Common myeloid progenitor, CD34-positive (primary cell): Measurements from ENCODE around the gene PDGFA.
A peak's percentile ranks its signal among the peaks of the same experiment; 100 is the strongest.

Source experiments
- CTCF ChIA-PET: fragments of 350-600 bp; sonication (Branson Sonifier 250); formaldehyde crosslinking; loops from one replicate; lab custom pipeline; 2021; ENCODE audit warnings: antibody characterized with exemption; lab: Charles Lee
- POLR2A ChIA-PET: fragments of 350-600 bp; sonication (Branson Sonifier 250); formaldehyde crosslinking; loops from one replicate; lab custom pipeline; 2021; ENCODE audit warnings: antibody characterized with exemption; lab: Charles Lee
- DNase-seq, 3 donors: peaks; one replicate each; pipeline versions ENCODE4 v3.0.0 to v3.0.0-alpha.2; 2013
- H3K27ac ChIP-seq, 2 experiments: 1 replicate in 1 of 2; 2 replicates in 1 of 2; pipeline ENCODE4 v1.7.0; 2013; ENCODE audit warnings: inconsistent platforms in 2 of 2, low read length in 2 of 2, mild to moderate bottlenecking in 2 of 2, low read depth in 1 of 2, moderate library complexity in 1 of 2; ENCODE audit not compliant: severe bottlenecking in 2 of 2, insufficient read depth in 1 of 2, poor library complexity in 1 of 2
- H3K27me3 ChIP-seq, 5 experiments: replicated peaks in 2 of 5; 1 replicate in 3 of 5; 2 replicates in 2 of 5; pipeline versions ENCODE4 v1.6.1 to v1.7.0; 2013; ENCODE audit warnings: low read length in 4 of 5, mild to moderate bottlenecking in 2 of 5, moderate library complexity in 2 of 5, inconsistent platforms in 1 of 5; ENCODE audit not compliant: insufficient read depth in 5 of 5, control insufficient read depth in 4 of 5
- H3K36me3 ChIP-seq, 4 experiments: 1 replicate in 2 of 4; 2 replicates in 2 of 4; pipeline versions ENCODE4 v1.6.1 to v1.7.0; 2013; ENCODE audit warnings: low read length in 3 of 4, control low read depth in 1 of 4, mild to moderate bottlenecking in 1 of 4; ENCODE audit not compliant: control insufficient read depth in 4 of 4, insufficient read depth in 4 of 4
- H3K4me1 ChIP-seq, 4 experiments: 1 replicate in 3 of 4; 2 replicates in 1 of 4; pipeline versions ENCODE4 v1.6.1 to v1.7.1; 2013; ENCODE audit warnings: low read length in 3 of 4, mild to moderate bottlenecking in 3 of 4, control low read depth in 1 of 4, inconsistent platforms in 1 of 4, moderate library complexity in 1 of 4; ENCODE audit not compliant: control insufficient read depth in 4 of 4, insufficient read depth in 4 of 4; ENCODE audit errors: control extremely low read depth in 1 of 4
- H3K4me3 ChIP-seq, 7 experiments: 1 replicate in 4 of 7; 2 replicates in 3 of 7; pipeline versions ENCODE4 v1.5.1 to v1.7.0; 2013; ENCODE audit warnings: mild to moderate bottlenecking in 7 of 7, low read length in 6 of 7, moderate library complexity in 6 of 7, inconsistent platforms in 2 of 7, low read depth in 2 of 7, control low read depth in 1 of 7; ENCODE audit not compliant: insufficient read depth in 4 of 7, control insufficient read depth in 1 of 7; ENCODE audit errors: extremely low read depth in 1 of 7
- H3K9me3 ChIP-seq, 5 experiments: 1 replicate in 4 of 5; 2 replicates in 1 of 5; pipeline versions ENCODE4 v1.6.1 to v1.7.1; 2013; ENCODE audit warnings: low read length in 4 of 5, mild to moderate bottlenecking in 2 of 5, inconsistent platforms in 1 of 5, low read depth in 1 of 5, moderate library complexity in 1 of 5; ENCODE audit not compliant: control insufficient read depth in 4 of 5, insufficient read depth in 2 of 5; ENCODE audit errors: control extremely low read depth in 1 of 5
- WGBS: methylation state at CpG from one replicate; pipeline ENCODE4 v1.1.5; 2013; ENCODE audit not compliant: insufficient coverage; 5-methylcytosine and 5-hydroxymethylcytosine counted together

The PDGFA gene

GRCh38 chr7:452791-453455 is 66.7 kb downstream of the PDGFA start:
- POLR2A ChIA-PET, result interaction anchor here (0.5 kb wide), 1 partner anchor 36 kb away, joined by 3 read pairs; no protein-coding TSS in a partner anchor
- peak in 2 of 3 donors; percentile 14 to 25 for DNase-seq

GRCh38 chr7:452226-452751 is 67.4 kb downstream of the PDGFA start:
- Histone ChIP-seq H3K27me3 (peaks cover 0 to 32% (median 5%) of the 10 kb centered on the region in 5 experiments), H3K9me3 (no peaks in the 10 kb centered on the region), H3K27ac (no peak overlapping the region), H3K36me3 (no peaks in the 10 kb centered on the region), H3K4me3 (peak overlapping the region in 1 of 7 experiments; percentile 36), H3K4me1 (peaks cover 0 to 26% (median 16%) of the 10 kb centered on the region in 4 experiments)
- ChIA-PET CTCF (no interaction called here), POLR2A (interaction anchor here (0.5 kb wide), 1 partner anchor 36 kb away, joined by 3 read pairs; no protein-coding TSS in a partner anchor)
- WGBS, result 27% methylated on average over 19 of the region's 30 CpGs
- peak in 2 of 3 donors; percentile 33 to 46 for DNase-seq

More at GRCh38 chr7:452791-453455, 66.7 kb downstream of the PDGFA start:
- Histone ChIP-seq H3K27ac (no peak overlapping the region), H3K4me3 (no peak overlapping the region), H3K9me3 (no peaks in the 10 kb centered on the region), H3K36me3 (no peaks in the 10 kb centered on the region), H3K27me3 (peaks cover 0 to 32% (median 5%) of the 10 kb centered on the region in 5 experiments), H3K4me1 (peaks cover 0 to 26% (median 16%) of the 10 kb centered on the region in 4 experiments)
- CTCF ChIA-PET, result interaction anchor here (1.2 kb wide), 1 partner anchor 89 kb away, joined by 3 read pairs; no protein-coding TSS in a partner anchor
- WGBS, result 46% methylated on average over 13 of the region's 21 CpGs

DNA sequence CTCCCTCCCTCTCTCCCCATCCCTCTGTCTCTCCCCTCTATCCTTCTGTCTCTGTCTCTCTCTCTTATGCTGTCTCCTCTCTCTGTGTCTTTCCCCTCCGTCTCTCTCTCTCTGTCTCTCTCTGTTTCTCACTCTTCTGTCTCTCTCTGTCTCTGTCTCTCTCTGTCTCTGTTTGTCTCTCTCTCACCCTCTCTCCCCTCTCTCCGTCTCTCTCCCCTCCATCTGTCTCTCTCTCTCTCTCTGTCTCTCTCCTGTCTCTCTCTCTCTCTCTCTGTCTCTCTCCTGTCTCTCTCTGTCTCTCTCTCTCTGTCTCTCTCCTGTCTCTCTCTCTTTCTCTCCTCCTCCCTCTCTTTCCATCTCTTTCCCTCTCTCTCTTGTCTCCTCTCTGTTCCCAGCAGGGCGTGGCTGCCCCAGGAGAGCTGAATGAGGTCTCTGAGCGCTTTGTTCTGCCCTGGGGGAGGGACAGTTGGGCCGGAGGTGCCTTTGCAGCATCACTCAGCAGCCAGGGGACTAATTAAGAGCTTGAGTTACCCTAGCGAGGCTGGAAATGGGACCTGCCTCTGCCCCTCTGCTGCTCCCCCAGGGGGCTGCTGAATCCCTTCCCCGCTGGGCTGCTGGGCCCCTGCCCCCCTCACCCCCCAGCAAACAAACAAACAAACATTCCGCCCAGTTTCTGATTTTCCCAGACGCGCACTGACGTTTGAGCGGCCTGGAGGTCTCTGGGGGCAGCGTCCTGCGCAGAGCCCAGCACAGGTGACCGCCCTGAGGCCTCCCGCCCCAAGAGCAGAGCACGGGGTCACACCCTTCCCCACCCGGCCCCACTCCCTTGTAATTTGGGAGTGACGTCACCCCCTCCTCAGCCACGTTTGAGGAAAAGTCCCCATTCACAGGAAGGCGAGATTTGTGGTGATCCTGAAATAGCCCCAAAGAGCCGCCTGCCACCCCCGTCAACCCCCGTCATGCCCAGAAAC is 68.1 kb downstream of the PDGFA start:
- ChIA-PET POLR2A (interaction anchor here (1.0 kb wide), 1 partner anchor 16 kb away, joined by 3 read pairs; no protein-coding TSS in a partner anchor), CTCF (no interaction called here)
- H3K27me3 ChIP-seq, result peaks cover 0 to 32% (median 5%) of the 10 kb centered on the region in 5 experiments
- H3K4me1 ChIP-seq, result peaks cover 0 to 26% (median 16%) of the 10 kb centered on the region in 4 experiments
- H3K9me3 ChIP-seq, result no peaks in the 10 kb centered on the region
- H3K36me3 ChIP-seq, result no peaks in the 10 kb centered on the region
- no peak overlapping the region for H3K27ac ChIP-seq
- DNase-seq, result no peak
- WGBS, result 45% methylated on average over 19 of the region's 24 CpGs
- H3K4me3 ChIP-seq, result peak overlapping the region in 1 of 7 experiments; percentile 19

- ChIA-PET POLR2A (interaction anchor here (1.0 kb wide), 1 partner anchor 16 kb away, joined by 3 read pairs; no protein-coding TSS in a partner anchor), CTCF (no interaction called here)
Measured at GRCh38 chr7:450741-451140, 68.9 kb downstream of the PDGFA start.

DNA sequence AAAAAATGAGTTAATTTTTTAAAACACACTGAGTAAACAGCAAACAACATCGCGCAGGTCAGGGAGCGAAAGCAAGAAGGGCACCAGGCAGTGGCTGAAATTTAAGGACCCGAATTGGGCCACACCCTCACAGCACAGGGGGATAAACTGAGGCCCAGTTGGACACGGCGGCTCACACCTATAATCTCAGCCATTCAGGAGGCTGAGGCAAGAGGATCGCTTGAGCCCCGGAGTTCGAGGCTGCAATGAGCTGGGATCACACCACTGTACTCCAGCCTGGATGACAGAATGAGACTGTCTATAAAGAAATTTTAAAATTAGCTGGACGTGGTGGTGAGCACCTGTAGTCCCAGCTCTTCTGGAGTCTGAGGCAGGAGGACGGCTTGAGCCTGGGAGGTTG is 69.6 kb downstream of the PDGFA start:
- POLR2A ChIA-PET, result interaction anchor here (0.6 to 1.0 kb wide), 2 partner anchors 15 to 68 kb away, joined by 3 read pairs; no protein-coding TSS in a partner anchor
- CTCF ChIA-PET, result no interaction called here
- Histone ChIP-seq H3K9me3 (no peaks in the 10 kb centered on the region), H3K36me3 (no peaks in the 10 kb centered on the region), H3K27ac (no peak overlapping the region), H3K4me3 (no peak overlapping the region), H3K4me1 (peaks cover 0 to 26% (median 16%) of the 10 kb centered on the region in 4 experiments), H3K27me3 (peaks cover 0 to 32% (median 5%) of the 10 kb centered on the region in 5 experiments)
- over 99% methylated on average over 10 of the region's 11 CpGs for WGBS
- no peak for DNase-seq

More at GRCh38 chr7:450741-451140, 68.9 kb downstream of the PDGFA start:
- DNase-seq, result peak in 2 of 3 donors; percentile 43 to 50
- Histone ChIP-seq H3K4me3 (peak overlapping the region in 1 of 7 experiments; percentile 12), H3K4me1 (peaks cover 0 to 26% (median 16%) of the 10 kb centered on the region in 4 experiments), H3K27ac (no peak overlapping the region), H3K9me3 (no peaks in the 10 kb centered on the region), H3K36me3 (no peaks in the 10 kb centered on the region), H3K27me3 (peaks cover 0 to 32% (median 5%) of the 10 kb centered on the region in 5 experiments)
- WGBS, result 28% methylated on average over 5 of the region's 10 CpGs

DNA sequence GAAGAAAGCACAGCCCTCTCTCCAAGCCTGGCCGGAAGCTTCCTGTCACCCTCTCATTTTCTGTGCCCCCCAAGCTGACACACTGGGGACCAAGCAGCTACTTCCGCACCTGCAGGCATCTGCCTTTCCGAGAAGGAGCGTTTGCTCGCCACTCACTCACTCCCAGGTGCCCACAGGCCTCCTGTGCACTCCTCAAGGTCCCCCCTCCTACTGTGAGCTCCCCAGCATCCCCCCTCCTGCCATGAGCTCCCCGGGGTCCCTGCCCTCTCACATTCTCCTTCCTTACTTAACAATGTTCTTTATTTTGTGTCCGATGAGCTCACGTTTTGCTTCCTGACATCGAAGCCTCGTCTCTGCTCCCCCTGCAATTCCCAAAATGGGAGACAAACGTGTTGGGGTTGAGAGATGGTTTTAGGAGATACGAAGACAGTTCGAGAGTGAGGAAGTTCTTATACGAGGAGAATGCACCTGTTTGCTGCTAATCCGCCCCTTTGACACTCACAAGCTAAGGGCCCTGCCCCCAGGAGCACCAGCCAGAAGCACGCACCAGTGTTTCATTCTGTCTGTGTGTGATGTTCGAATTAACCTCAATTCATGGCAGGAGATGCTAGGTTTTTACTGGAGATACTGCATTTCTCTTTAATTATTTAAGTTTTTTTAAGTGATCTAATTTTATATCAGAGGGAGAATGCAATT is 70.2 kb downstream of the PDGFA start:
- WGBS, result 91% methylated on average over 11 of the region's 17 CpGs
- Histone ChIP-seq H3K36me3 (no peaks in the 10 kb centered on the region), H3K9me3 (no peaks in the 10 kb centered on the region), H3K4me1 (peaks cover 0 to 26% (median 16%) of the 10 kb centered on the region in 4 experiments), H3K27ac (no peak overlapping the region), H3K27me3 (peaks cover 0 to 32% (median 5%) of the 10 kb centered on the region in 5 experiments), H3K4me3 (no peak overlapping the region)
- ChIA-PET CTCF (no interaction called here), POLR2A (interaction anchor here (0.6 kb wide), 1 partner anchor 68 kb away, joined by 3 read pairs; no protein-coding TSS in a partner anchor)
- no peak for DNase-seq
